NCI-H1105 treated with DMSO at 0.1 percent for 48 hours (cell line): ENCODE measurements around the gene ABHD2.
"Not testable (repeated sequence)": the region's sequence is repeated elsewhere in the genome, so short reads cannot be mapped to it uniquely, and the experiment has no call there.

ENCODE experiments used
- DNase-seq: peaks from one replicate; lab custom pipeline; 2025; lab: John Stamatoyannopoulos, UW

ABHD2 gene

DNA sequence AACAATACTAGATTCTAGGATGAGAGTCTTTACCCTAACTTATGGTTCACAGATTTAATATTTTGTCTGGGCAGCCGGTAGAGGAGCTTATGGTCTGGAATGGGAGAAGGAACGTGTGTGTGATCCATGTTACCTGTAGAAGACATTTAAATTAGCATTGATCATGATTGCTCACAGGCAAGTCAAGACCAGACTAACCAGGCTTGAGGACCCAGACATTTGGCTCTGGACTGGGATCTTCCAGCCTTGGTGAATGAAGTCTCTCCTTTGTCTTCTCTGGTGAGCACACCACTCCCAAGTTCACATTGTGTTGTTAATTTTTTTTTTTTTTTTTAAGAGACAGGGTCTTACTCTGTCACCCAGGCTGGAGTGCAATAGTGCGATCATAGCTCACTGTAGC, 11.7 kb downstream of the ABHD2 start:
- no peak for DNase-seq

DNA sequence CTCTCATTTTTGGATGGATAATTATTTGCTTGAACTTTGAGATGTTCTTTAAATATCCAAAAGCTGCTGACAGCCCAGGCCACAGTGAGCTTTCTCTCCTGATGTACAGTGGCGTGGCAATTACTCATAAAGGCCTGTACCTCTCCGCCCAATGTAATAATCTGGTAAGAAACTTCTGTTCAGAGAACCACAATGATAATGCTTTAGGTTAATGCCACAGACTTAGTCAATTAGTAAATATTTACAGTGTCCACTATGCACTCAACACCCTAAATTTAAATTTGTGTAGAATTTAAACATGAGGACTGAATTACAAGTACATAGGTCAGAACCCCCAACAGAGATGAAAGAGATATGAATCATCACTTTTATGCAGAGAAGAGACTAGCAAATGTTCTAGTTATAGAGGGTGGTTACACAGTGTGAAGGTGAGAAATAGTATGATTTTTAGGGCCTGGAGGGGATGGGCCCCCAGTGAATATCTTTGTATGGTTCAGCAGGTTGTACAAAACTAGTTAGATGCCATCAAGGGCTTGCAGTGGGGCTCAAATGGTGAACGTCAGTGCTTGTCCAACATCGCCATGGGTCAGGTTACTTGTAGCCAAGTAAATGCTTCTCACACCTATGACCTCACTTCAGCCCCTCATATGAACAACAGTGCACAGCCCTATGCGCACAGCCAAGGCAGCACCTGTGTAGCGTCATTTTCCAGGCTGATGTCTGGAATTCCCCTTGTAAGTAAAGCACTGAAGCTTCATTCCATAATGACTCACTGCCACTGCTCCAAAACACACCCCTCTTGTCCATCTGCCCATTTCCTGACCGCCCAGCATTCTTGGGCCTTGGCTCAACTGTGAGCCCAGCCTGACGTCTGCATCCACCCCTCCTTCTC, 13.3 kb downstream of the ABHD2 start:
- DNase-seq = no peak

DNA sequence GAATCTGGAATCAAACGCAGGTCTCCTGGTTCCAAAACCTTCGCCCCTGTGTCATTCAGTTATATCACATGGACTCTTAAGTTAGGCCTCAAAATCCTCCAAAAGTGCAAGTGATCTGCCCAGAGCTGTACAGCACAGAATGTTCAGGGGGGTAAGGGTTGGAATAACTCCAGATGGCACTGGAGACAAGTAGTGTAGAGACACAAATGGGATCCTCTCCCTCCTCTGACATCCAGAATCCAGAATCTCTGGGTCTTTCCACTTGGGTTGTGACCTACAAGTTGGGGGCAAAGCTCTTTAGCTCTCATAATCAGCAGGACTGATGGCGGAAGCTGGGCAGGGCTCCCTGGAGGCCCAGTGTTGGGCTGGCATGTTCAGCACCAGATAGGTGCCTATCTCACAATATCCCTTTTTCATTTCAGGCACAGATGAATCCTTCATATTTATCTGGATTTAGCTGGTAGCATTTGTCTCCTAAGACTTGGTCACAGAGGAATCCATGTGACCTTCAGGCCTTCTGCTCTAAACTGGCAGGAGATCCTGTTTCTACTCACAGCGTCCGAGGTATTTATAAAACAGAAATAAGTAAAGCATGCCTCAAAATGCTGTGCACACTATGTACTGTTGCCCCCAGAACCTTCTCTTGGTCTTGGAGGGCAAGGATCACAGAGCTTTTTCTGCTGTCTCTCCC, 15.4 kb downstream of the ABHD2 start:
- no peak for DNase-seq

DNA sequence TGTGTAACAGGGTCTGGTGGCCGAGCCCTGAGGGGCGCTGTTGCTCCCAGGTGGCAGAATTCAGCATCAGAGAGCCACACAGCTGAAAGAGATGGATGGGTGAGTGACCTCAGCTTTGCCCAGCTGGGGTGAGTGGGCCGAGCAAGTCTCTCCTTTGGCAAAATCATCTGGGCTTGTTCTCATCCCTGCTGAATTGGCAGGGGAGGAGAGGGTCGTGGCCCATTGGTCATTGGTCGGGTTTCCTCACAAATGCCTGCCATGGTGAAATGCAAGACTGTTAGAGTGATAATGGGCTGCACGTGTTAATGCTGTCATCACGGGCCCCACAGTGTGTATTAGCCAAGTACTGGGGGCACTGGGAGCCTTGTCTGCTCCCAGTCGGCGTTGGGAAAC, 15.9 kb downstream of the ABHD2 start:
- DNase-seq = no peak

DNA sequence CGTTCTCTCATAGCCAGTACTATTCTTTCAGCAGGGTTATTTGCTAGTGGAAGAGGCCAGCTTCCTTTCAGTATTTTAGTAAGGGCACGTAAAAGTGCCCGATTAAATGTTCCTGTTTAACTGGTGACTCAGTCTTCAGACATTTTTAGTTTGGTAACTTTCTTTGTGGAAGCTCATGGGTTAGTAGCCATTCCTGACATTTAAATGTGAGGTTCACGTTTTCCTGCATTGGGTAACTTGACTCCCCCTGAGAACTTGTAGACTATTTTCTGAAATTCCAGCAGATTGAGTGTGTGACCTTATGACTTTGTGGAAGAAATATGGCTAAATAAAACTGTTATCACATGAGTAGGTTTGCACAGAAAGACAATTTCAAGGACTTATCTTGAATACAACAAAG, 16.9 kb downstream of the ABHD2 start:
- no peak for DNase-seq

DNA sequence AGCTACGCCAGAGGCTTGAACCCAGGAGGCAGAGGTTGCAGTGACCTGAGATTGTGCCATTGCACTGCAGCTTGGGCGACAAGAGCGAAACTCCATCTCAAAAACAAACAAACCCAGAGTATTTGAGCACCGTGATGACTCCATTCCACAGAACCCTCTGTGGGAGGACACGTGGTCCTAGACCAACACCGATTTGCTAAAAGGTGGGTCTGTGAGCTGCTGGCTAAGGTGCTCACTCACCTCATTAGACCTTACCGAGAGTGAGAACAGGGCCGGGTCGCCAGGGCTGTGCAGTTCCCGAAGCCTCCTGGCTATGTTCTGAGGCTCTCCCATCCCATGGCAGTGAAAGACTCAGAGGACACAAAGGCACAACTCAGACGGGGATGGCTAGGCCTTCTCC, 17.9 kb downstream of the ABHD2 start:
- DNase-seq = no peak

DNA sequence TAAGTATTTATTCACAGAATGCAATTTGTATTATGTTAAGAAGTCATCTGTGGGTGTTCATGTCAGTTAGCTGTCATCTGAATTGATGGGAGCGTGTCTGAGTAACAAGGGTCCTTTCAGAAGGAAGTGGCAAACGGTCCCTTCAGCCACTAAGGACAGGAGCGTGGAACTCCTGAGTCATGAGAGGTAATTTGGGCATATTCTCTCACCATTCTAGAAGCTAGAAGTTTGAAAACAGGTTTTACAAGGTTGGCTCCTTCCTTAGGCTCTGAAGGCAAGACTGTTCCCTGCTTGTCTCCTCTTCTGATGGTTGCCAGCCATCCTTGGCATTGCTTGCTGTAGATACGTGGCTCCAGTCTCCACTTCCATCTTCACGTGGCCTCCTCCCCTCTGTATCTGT, 19.7 kb downstream of the ABHD2 start:
- DNase-seq = no peak

DNA sequence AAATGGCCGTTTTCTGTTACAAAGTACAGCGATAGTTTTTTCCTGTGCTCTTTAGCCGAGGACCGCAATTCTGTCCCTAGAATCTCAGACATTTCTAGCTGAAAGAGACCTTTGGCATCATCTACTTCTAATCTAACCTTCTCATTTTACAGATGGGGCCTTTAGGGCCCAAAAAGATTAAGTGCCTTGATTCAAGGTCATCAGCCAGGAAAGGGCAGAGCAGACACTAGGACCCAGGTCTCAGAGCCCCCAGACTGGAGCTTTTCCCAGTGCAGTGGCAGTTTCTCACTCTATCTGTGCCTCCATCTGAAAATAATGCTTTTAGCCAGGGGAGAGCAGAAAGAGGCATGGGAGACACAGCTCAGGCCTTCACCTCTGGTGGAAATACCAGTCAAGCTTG, 20.6 kb downstream of the ABHD2 start:
- DNase-seq = no peak

DNA sequence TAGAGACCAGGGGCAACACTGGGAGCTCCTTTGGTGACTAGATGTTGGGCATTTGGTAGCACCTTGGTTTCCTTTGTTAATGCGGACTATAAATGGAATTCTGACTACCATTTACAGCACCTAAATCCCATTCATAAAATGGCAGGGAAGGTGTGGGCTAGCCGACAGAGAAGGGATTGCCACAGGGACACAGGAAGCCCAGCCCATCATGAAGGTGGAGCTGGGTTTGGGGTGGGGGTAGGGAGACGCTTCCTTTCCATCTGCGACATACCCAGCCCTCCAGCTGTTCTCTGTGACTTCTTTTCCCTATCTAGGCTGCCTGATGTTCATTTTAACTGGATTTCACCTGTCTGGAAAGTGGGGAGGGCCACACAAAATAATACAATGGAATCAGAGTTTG, 21.0 kb downstream of the ABHD2 start:
- no peak for DNase-seq

DNA sequence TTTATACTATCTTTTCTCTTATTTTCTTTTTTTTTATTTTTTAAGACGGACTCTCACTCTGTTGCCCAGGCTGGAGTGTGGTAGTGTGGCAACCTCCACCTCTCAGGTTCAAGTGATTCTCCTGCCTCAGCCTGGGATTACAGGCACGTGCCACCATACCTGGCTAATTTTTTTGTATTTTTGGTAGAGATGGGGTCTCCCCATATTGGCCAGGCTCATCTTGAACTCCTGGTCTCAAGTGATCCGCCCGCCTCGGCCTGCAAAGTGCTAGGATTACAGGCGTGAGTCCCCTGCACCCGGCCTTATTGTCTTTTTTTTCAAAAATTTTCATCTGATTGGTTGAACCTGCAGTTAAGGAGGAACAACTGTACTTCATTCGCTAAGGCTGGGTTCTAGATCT, 21.8 kb downstream of the ABHD2 start:
- no peak for DNase-seq

DNA sequence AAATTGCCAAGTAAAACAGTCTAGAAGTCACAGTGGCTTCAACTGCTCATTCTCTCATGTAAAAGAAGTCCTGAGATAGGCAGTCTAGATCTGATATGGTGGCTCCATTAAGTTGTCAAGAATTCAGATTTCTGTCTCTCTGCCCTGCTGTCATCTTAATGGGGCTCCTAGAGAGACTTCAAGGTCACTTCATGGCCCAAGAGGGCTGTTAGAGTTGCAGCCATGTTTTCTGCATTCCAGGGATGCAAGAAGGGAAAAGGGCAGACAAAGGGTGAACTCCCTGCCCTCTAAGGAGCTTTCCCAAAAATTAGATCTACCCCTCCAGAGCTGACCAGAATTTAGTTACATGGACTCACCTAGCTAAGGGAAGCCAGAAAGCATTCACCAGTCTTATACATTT, 23.1 kb downstream of the ABHD2 start:
- no peak for DNase-seq

DNA sequence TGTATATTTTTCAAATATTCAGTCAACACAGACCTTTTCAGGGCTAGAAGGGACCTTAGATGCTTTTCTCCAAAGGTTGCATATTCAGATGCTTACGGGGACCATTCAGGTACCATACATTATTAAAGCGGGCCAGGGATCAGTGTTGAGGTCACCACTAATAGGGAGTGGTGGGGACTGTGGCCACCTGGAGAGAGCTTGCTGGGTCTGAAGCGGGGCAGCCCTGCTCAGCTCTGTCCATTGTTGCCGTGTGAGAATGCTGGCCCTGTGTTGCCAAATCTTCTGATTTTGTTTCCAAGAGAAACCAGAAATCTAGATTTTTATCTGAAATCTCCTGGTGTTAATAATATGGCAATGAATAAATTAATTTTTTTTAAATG, 23.7 kb downstream of the ABHD2 start:
- DNase-seq = no peak

DNA sequence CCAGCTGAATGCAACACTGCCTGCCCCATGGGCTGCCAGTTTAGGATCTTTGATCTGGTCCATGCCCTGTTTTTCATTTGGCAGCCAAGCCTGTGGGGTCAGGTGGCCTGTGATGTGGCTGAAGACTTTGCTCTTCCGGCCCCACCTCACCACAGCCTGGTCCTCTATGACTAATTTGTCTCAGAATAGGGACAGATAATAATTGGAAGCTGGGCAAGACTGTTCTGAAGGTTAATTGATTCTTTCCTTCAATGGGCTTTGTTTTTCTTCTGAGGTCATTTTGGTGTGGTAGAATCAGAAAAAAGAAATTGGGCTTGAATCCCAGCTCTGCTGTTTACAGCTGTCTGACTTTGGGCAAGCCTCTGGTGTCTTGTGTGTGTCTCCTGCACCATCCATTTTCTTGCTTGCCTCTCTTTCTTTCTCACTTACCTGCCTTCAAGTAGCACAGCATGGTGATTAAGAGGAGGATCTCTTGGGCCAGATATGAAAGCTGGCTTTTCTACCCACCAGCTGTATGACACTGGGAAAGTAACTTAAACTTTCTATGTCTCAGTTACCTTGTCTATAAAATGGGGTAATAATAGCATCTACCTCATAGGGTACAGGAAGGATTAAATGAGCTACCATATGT, 24.2 kb downstream of the ABHD2 start:
- DNase-seq = no peak

DNA sequence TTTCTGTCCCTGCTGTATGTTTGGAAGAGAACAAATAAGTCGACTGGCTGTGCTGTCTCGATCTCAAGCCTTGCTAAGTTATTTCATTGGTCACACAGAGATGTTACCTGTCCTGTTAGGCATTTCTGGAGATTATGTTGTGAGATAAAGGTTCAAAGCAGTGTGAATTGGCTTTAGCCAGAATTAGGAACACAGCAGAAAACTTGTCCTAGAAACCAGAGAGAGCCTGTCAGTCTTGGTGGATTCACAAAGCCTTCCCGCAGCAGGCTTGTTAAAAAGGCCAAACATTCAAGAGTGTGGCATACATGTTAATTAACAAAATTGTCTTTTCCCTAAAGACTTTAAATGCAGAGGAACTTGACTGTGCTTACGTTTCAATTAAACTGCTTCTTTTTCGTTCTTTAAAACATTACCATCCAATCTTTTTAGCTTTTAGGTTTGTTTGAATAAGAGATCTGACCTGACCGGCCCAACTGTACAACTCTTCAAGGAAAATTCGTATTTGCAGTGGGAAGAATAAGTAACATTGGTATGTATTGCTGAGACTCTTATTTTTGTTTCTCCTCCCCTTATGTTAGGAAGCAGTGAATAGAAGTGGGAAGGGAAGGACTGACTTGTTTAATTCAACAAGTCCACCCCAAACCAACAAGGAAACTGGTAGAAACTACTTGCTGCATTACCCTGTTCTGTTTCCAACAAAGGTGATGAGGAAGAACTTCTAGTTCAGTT, 25.2 kb downstream of the ABHD2 start:
- DNase-seq = no peak

DNA sequence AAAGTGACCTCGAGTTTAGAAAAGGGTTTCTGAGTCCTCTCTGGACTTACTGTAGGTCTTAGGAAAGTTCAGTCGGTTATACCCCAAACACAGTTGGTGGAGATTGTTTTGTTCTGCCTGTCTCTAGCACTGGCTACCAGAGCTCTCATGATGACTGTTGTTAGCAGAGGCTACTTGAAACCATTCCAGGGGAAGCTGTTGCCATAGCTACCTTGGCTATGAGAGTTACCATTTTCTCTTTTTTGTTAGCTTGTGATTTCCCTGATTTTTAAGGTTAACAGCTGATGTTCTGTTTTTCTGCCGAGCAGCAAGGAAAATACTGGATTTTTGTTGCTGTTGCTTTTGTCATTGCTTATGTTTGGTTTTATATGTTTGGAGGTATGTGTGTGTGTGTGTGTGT, 26.7 kb downstream of the ABHD2 start:
- peak; percentile 80 for DNase-seq

DNA sequence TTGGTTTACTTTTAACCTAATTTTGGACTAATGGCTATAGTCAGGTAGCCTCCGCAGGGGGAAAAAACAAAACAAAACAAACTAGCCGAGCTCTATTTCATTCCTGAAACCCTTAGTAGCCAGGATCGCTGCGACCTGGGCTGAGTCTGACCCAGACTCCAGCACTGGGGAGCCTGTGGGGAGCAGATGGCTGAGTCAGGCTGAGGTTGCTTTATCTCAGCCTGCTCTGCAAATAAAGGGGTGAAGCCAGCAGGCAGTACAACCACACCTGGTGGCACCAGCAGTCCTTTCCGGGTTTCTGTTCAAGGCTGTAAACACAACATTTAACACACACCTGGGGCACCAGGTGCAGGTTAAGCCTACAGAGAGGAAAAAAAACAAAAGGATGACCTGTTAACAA, 27.3 kb downstream of the ABHD2 start:
- peak; percentile 82 for DNase-seq

DNA sequence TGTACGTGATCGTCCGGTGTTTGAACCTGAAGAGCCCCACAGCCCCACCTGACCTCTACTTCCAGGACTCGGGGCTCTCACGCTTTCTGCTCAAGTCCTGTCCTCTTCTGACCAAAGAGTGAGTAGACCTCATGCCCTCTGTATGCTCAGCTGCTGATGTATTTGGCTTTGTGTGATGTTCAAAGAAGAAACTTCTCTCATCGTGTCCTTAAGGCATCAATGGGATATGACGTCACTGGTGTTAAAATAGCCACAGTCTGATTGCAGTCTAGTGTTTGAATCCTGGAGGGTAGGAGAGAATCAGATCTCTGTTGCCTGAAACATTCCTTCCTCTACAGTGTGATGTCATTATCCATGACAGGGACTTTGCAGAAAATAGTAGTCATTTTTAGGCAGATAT, 28.1 kb downstream of the ABHD2 start:
- peak; percentile 41 for DNase-seq

DNA sequence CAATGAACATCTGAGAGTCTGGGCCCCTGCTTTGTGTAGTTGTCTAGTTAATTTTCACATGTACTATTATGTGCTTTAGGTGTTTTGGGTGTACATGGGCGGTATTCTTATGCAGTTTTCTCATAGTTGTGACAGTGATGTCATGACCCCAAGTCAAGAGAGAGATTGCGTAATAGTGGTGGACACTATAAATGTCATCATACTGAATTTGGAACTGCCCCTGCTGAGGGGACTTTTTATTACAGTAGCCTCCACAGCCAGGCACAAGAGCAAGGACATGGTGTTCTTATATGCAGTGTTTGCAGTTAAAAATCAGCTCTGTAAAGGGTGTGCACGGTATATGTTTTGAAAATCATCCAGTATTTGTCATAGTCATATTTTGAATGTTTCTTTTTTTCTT, 29.5 kb downstream of the ABHD2 start:
- no peak for DNase-seq

DNA sequence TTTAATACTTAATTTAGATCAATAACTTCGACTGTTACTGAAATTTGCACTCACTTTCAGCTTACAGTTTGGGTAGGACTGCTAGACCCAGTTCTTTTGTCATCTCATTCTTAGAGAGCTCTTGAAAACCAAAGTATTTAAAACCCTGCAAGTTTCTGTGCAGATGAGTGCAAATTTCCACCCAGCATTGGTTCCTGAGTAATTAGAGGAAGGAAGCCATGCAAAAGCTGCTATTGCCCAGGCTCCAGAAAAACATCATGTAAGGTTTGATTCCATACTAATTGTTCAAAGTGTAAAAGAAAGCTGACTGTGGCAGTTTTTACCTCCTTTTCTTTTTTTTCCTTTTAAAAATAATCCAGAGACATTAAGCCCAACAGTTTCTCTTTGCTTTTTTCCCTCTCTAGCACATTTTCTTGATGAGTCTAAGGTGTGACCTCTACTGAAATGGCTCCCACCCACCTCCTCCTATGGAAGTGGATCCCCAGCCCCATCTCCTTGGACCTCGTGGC, 30.3 kb downstream of the ABHD2 start:
- no peak for DNase-seq

DNA sequence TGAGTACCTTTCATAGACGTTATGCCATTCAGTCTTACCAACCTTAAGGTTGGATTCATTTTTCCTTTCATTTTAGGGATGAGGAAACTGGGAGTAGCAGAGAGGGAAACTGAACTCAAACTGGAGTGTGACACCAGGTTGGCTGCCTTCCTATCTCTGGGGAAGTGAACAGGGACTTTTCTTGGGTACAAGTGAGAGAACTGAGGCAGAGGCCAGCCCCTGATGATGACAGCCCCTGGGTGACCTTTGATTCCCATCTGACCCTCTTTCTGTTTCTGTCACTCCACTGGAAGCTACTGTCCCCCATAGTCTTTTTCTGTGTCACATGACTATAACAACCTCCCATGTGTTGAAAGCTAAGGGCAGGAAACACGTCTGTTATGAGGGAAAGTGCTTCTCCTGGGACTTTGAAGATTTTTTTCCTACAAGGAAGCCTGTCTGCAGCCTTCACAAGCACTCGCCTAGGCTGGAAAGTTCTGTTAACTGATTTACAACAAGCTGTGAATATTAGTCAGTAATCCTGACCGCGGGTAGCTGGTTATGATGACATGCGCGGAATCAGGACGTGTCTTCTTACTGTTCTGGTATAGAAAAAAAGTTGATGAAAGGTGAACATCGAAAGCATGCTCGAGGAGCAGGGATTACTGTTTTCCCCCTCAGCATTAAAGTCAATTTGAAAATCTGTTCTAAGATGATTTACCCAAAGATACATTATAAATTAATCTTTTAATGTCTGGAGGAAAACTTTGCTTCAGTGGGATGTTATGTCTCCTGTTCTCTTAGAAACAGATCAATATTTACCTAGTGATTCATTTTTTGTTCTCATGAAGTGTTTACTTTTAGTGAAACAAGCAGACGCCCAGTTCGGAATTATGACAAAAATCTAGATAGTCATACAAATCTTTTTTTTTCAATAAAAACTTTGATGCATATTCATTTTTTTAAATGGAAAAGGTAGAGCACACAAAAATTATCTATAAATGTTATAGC, 31.5 kb downstream of the ABHD2 start:
- no peak for DNase-seq

DNA sequence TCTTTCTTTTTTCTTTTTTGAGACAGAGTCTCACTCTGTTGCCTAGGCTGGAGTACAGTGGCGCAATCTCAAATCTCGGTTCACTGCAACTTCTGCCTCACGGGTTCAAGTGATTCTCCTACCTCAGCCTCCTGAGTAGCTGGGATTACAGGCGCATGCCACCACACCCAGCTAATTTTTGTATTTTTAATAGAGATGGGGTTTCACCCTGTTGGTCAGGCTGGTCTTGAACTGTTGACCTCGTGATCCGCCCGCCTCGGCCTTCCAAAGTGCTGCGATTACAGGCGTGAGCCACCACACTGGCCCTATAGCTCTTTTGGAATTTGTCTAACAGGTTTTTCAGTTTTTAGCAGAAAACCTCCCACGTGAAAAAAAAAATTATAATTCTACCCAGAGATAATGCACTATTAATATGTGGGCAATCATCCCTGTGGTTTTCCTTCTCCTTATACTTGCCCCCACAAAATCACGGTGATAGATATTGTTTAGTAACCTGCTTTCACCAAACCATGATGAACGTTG, 32.3 kb downstream of the ABHD2 start:
- not testable (repeated sequence) for DNase-seq
